K562 (cell line): ENCODE results near the gene ZNF48. TPM values are rescaled to one million over a fixed set of nuclear protein-coding genes. Genes with fewer than 3 reads are reported as not detected.

Experiments used
- GTF2A2 ChIP-seq: IDR thresholded peaks from 2 replicates; pipeline ENCODE4 v1.6.1; 2016; ENCODE audit warnings: mild to moderate bottlenecking, missing genetic modification characterization, missing compliant biosample characterization
- MTF1 ChIP-seq: fragments of 250-450 bp; sonication (Bioruptor Pico); IDR thresholded peaks from 2 replicates; pipeline ENCODE4 v1.9.0; 2021; ENCODE audit warnings: moderate library complexity, mild to moderate bottlenecking, inconsistent platforms, borderline replicate concordance
- NCOA4 ChIP-seq: fragments of 450-650 bp; IDR thresholded peaks from 2 replicates; pipeline ENCODE4 v1.6.1; 2018; ENCODE audit warnings: mild to moderate bottlenecking; ENCODE audit not compliant: partially characterized antibody
- PHF20 ChIP-seq: fragments of 450-650 bp; IDR thresholded peaks from 2 replicates; pipeline ENCODE4 v1.6.1; 2018; ENCODE audit not compliant: partially characterized antibody
- PHF21A ChIP-seq: fragments of 450-650 bp; IDR thresholded peaks from 2 replicates; pipeline ENCODE4 v1.6.1; 2017; ENCODE audit warnings: low read depth, borderline replicate concordance
- PHTF2 ChIP-seq: fragments of 250-450 bp; sonication (Bioruptor Pico); IDR thresholded peaks from 2 replicates; pipeline ENCODE4 v1.5.0; 2021; ENCODE audit warnings: mild to moderate bottlenecking
- POLR2AphosphoS2 ChIP-seq: IDR thresholded peaks from 2 replicates; pipeline ENCODE4 v1.6.1; 2012; ENCODE audit warnings: low read length, improper control_type of control experiment
- ZBTB5 ChIP-seq: fragments of 450-650 bp; IDR thresholded peaks from 2 replicates; pipeline ENCODE4 v1.6.1; 2017; ENCODE audit warnings: antibody characterized with exemption
- ZKSCAN8 ChIP-seq: fragments of 200-800 bp; sonication (Bioruptor generic); IDR thresholded peaks from 2 replicates; pipeline ENCODE4 v1.6.1; 2016; ENCODE audit warnings: missing genetic modification characterization, missing compliant biosample characterization
- ZNF407 ChIP-seq: fragments of 450-650 bp; IDR thresholded peaks from 2 replicates; pipeline ENCODE4 v1.6.1; 2016; ENCODE audit warnings: low read depth
- ZNF512 ChIP-seq: IDR thresholded peaks from 2 replicates; pipeline ENCODE4 v1.6.1; 2016; ENCODE audit warnings: missing genetic modification characterization, missing compliant biosample characterization
- polyA plus RNA-seq, 8 experiments: library from polyadenylated mRNA; depleted of rRNA in 4 of 8; stranded (reverse) in 5 of 8; unstranded in 3 of 8; fragments of >200 nt; fragmentation: Nextera tagmentation in 2 of 8; fragmentation: Illumina TruSeq in 1 of 8; extraction: Ambion mirVana in 2 of 8; extraction: Trizol in 1 of 8; gene quantifications; 2 replicates each; pipeline versions ENCODE4 v1.2.1 to v1.2.3, GENCODE V29; 2011 to 2014; ENCODE audit warnings: inconsistent platforms in 1 of 8, missing spikeins in 1 of 8
- total RNA-seq, 7 experiments: library from RNA; depleted of rRNA in 6 of 7; stranded (reverse); fragments of >200 nt in 6 of 7; fragmentation: Illumina TruSeq in 2 of 7; extraction: Trizol in 2 of 7; gene quantifications; 2 replicates each; pipeline versions ENCODE4 v1.2.1 to v1.2.3, GENCODE V29; 2011 to 2021; ENCODE audit warnings: low replicate concordance in 1 of 7
- TF ChIP-seq, protein P1 (sequence below): fragments of 250-450 bp; sonication (Bioruptor Pico); IDR thresholded peaks from 2 replicates; pipeline ENCODE4 v1.8.0; 2021; ENCODE audit warnings: moderate library complexity, mild to moderate bottlenecking, inconsistent platforms
- TF ChIP-seq, protein P2 (sequence below): fragments of 150-350 bp; IDR thresholded peaks from 2 replicates; pipeline ENCODE4 v1.6.1; 2014; ENCODE audit warnings: low read depth, mild to moderate bottlenecking, low read length, borderline replicate concordance

The ZNF48 gene
- total and polyA plus RNA-seq, 9 of the 15 experiments (the other 6 are each of a cell fraction or from before 2014, with no cell fraction given) = 0.38 to 11.6 (median 4.7) TPM

DNA sequence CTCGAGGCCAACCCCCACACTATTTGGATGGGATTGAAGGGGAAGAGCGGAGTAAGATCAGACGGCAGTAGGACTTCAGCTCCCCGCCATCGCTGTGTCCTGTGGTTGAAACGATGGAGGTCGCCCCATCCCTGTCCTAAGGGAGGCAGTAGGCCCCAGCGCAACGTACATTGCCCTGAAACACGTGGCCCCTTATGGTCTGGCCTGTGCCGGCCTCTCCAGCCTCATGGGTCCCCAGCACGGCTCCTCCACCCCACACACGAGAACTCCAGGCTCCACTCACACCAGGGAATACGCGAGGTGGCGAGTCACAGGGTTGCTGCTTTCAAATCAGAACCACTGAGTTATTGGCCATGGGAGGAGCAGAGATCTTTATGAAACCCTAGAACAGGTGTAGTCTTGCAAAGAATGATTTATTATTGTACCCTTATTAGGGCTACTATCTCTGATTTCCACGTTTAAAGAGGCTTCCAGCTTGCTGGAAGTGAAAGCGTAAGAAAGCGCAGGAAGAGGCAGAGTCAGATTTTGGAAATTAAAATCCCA is 35.3 kb downstream of the ZNF48 start (continued):
- TF ChIP-seq ZNF407 (no peak), NCOA4 (no peak), ZNF512 (tag) (no peak), ZBTB5 (no peak), PHF20 (peak; percentile 74), MTF1 (no peak), POLR2AphosphoS2 (no peak), PHTF2 (CRISPR knock-in tag) (no peak), ZKSCAN8 (CRISPR knock-in tag) (no peak; the same call in 1 of the 2 replicates), GTF2A2 (no peak), PHF21A (peak; percentile 3; the same call in 1 of the 2 replicates)
- TF ChIP-seq, protein P1, sequence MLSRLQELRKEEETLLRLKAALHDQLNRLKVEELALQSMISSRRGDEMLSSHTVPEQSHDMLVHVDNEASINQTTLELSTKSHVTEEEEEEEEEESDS (CRISPR knock-in tag) = no peak
- TF ChIP-seq, protein P2, sequence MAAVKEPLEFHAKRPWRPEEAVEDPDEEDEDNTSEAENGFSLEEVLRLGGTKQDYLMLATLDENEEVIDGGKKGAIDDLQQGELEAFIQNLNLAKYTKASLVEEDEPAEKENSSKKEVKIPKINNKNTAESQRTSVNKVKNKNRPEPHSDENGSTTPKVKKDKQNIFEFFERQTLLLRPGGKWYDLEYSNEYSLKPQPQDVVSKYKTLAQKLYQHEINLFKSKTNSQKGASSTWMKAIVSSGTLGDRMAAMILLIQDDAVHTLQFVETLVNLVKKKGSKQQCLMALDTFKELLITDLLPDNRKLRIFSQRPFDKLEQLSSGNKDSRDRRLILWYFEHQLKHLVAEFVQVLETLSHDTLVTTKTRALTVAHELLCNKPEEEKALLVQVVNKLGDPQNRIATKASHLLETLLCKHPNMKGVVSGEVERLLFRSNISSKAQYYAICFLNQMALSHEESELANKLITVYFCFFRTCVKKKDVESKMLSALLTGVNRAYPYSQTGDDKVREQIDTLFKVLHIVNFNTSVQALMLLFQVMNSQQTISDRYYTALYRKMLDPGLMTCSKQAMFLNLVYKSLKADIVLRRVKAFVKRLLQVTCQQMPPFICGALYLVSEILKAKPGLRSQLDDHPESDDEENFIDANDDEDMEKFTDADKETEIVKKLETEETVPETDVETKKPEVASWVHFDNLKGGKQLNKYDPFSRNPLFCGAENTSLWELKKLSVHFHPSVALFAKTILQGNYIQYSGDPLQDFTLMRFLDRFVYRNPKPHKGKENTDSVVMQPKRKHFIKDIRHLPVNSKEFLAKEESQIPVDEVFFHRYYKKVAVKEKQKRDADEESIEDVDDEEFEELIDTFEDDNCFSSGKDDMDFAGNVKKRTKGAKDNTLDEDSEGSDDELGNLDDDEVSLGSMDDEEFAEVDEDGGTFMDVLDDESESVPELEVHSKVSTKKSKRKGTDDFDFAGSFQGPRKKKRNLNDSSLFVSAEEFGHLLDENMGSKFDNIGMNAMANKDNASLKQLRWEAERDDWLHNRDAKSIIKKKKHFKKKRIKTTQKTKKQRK = no peak
